Adipocyte (in vitro differentiated cells): ENCODE results near the gene TNFRSF13B.

ENCODE experiments used
- DNase-seq: peaks from one replicate; pipeline ENCODE4 v3.0.0-alpha.2; 2015; ENCODE audit warnings: low read depth
- H3K27me3 ChIP-seq: replicated peaks from 2 replicates; pipeline ENCODE4 v1.7.0; 2013; ENCODE audit warnings: mild to moderate bottlenecking, low read length, moderate library complexity; ENCODE audit not compliant: control insufficient read depth, insufficient read depth
- H3K36me3 ChIP-seq: 2 replicates; pipeline ENCODE4 v1.7.0; 2013; ENCODE audit warnings: low read length, mild to moderate bottlenecking, moderate library complexity; ENCODE audit not compliant: control insufficient read depth, insufficient read depth, severe bottlenecking
- H3K4me1 ChIP-seq: 2 replicates; pipeline ENCODE4 v1.7.0; 2013; ENCODE audit warnings: mild to moderate bottlenecking, low read length, moderate library complexity; ENCODE audit not compliant: control insufficient read depth, insufficient read depth
- H3K4me3 ChIP-seq: 2 replicates; pipeline ENCODE4 v1.7.0; 2013; ENCODE audit warnings: mild to moderate bottlenecking, low read length, moderate library complexity
- H3K9ac ChIP-seq: 2 replicates; pipeline ENCODE4 v1.7.0; 2013; ENCODE audit warnings: mild to moderate bottlenecking, low read length, moderate library complexity
- H3K9me3 ChIP-seq: 2 replicates; pipeline ENCODE4 v1.7.0; 2013; ENCODE audit warnings: mild to moderate bottlenecking, low read length, moderate library complexity; ENCODE audit not compliant: control insufficient read depth

The TNFRSF13B gene

GRCh38 chr17:16920628-16921020 is 51.3 kb downstream of the TNFRSF13B start:
- no peaks in the 10 kb centered on the region for H3K4me1 ChIP-seq
- no peak overlapping the region for H3K4me3 ChIP-seq
- H3K27me3 ChIP-seq, result peaks cover 15% of the 10 kb centered on the region
- no peaks in the 10 kb centered on the region for H3K9me3 ChIP-seq
- DNase-seq, result no peak
- H3K9ac ChIP-seq, result no peak overlapping the region
- H3K36me3 ChIP-seq, result no peaks in the 10 kb centered on the region

GRCh38 chr17:16919663-16920627 is 52.0 kb downstream of the TNFRSF13B start:
- Histone ChIP-seq H3K36me3 (no peaks in the 10 kb centered on the region), H3K9me3 (no peaks in the 10 kb centered on the region), H3K4me1 (no peaks in the 10 kb centered on the region), H3K27me3 (peaks cover 13% of the 10 kb centered on the region), H3K4me3 (no peak overlapping the region), H3K9ac (no peak overlapping the region)
- no peak for DNase-seq

GRCh38 chr17:16918443-16918842 is 53.5 kb downstream of the TNFRSF13B start:
- no peaks in the 10 kb centered on the region for H3K9me3 ChIP-seq
- peaks cover 13% of the 10 kb centered on the region for H3K27me3 ChIP-seq
- DNase-seq, result no peak
- no peak overlapping the region for H3K4me3 ChIP-seq
- H3K9ac ChIP-seq, result no peak overlapping the region
- H3K4me1 ChIP-seq, result no peaks in the 10 kb centered on the region
- no peaks in the 10 kb centered on the region for H3K36me3 ChIP-seq

GRCh38 chr17:16917671-16918394 is 54.1 kb downstream of the TNFRSF13B start:
- Histone ChIP-seq H3K27me3 (peaks cover 18% of the 10 kb centered on the region), H3K36me3 (no peaks in the 10 kb centered on the region), H3K9ac (no peak overlapping the region), H3K9me3 (no peaks in the 10 kb centered on the region), H3K4me1 (no peaks in the 10 kb centered on the region), H3K4me3 (no peak overlapping the region)
- no peak for DNase-seq

GRCh38 chr17:16916557-16916920 is 55.4 kb downstream of the TNFRSF13B start:
- H3K9me3 ChIP-seq, result no peaks in the 10 kb centered on the region
- H3K27me3 ChIP-seq, result peaks cover 25% of the 10 kb centered on the region
- H3K9ac ChIP-seq, result no peak overlapping the region
- no peak for DNase-seq
- no peak overlapping the region for H3K4me3 ChIP-seq
- H3K36me3 ChIP-seq, result no peaks in the 10 kb centered on the region
- no peaks in the 10 kb centered on the region for H3K4me1 ChIP-seq

- Histone ChIP-seq H3K9me3 (no peaks in the 10 kb centered on the region), H3K4me1 (no peaks in the 10 kb centered on the region), H3K27me3 (peaks cover 25% of the 10 kb centered on the region), H3K4me3 (no peak overlapping the region), H3K9ac (no peak overlapping the region), H3K36me3 (no peaks in the 10 kb centered on the region)
- peak; percentile 14 for DNase-seq
Measured at GRCh38 chr17:16915752-16916556, 56.0 kb downstream of the TNFRSF13B start.

GRCh38 chr17:16913463-16913862 is 58.5 kb downstream of the TNFRSF13B start:
- Histone ChIP-seq H3K9me3 (no peaks in the 10 kb centered on the region), H3K27me3 (peaks cover 31% of the 10 kb centered on the region), H3K9ac (no peak overlapping the region), H3K36me3 (no peaks in the 10 kb centered on the region), H3K4me3 (no peak overlapping the region), H3K4me1 (no peaks in the 10 kb centered on the region)
- DNase-seq, result no peak

- Histone ChIP-seq H3K36me3 (no peaks in the 10 kb centered on the region), H3K9me3 (no peaks in the 10 kb centered on the region), H3K4me3 (no peak overlapping the region), H3K9ac (no peak overlapping the region), H3K27me3 (peaks cover 35% of the 10 kb centered on the region), H3K4me1 (no peaks in the 10 kb centered on the region)
- no peak for DNase-seq
Measured at GRCh38 chr17:16912021-16912962, 59.6 kb downstream of the TNFRSF13B start.

- no peak for DNase-seq
- Histone ChIP-seq H3K4me3 (no peak overlapping the region), H3K9me3 (no peaks in the 10 kb centered on the region), H3K36me3 (no peaks in the 10 kb centered on the region), H3K9ac (no peak overlapping the region), H3K27me3 (peaks cover 35% of the 10 kb centered on the region), H3K4me1 (no peaks in the 10 kb centered on the region)
Measured at GRCh38 chr17:16911141-16911937, 60.6 kb downstream of the TNFRSF13B start.

GRCh38 chr17:16910341-16910740 is 61.6 kb downstream of the TNFRSF13B start:
- no peak overlapping the region for H3K4me3 ChIP-seq
- no peak overlapping the region for H3K9ac ChIP-seq
- no peak for DNase-seq
- no peaks in the 10 kb centered on the region for H3K9me3 ChIP-seq
- H3K4me1 ChIP-seq, result peaks cover 4% of the 10 kb centered on the region
- peaks cover 31% of the 10 kb centered on the region for H3K27me3 ChIP-seq
- no peaks in the 10 kb centered on the region for H3K36me3 ChIP-seq
